ENCODE results near the gene S1PR3.

The S1PR3 gene

GRCh38 chr9:89009546-89009840 lies 18.2 kb downstream of the S1PR3 start:
- DNase-seq (ENCODE audit: low spot score): no peak

DNA sequence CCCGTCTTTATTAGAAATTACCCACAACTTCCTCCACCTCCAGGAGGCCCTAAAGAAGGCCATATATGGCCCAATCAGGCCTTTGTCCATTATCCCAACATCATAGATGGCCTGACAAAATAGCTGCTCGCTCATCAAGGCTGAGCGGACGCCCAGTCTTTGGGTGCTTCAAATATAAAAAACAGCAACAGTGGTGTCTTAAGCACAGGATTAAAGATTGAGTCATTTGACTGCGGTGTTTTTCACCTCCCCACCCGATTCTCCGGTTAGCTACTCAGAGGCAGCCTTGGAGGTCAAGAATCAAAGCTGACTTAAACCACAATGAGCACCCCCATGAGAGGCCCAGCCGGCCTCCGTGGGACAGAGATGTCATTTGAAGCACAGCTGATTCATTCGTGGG lies 18.8 kb downstream of the S1PR3 start:
- DNase-seq (ENCODE audit: low spot score): no peak

GRCh38 chr9:89010526-89011111 lies 19.4 kb downstream of the S1PR3 start:
- no peak for DNase-seq (ENCODE audit: low spot score)

GRCh38 chr9:89011683-89012082 lies 20.4 kb downstream of the S1PR3 start:
- DNase-seq (ENCODE audit: low spot score): no peak

GRCh38 chr9:89012294-89013042 lies 21.2 kb downstream of the S1PR3 start:
- DNase-seq (ENCODE audit: low spot score): no peak

GRCh38 chr9:89013660-89014059 lies 22.4 kb downstream of the S1PR3 start:
- DNase-seq (ENCODE audit: low spot score): no peak

DNA sequence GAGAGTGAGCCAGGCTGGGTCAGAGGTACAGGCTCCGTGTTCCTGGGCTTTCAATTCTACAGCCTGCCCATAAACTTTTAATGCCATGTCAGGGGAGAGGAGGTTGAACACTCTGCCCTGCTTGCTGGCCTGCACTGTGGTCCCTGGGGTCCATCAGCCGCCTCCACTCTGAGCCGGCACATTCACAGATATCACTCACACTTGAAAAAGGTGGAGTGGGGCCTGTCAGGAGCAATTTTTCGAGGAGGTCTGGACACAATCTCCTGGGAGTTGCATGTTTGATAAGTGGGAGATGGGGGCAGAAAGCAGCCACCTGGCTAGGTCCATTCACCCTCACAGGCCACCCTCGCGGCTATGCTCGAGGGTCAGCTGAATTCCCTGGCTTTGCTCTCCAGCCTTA lies 22.9 kb downstream of the S1PR3 start:
- no peak for DNase-seq (ENCODE audit: low spot score)

- no peak for DNase-seq (ENCODE audit: low spot score)
Observed at GRCh38 chr9:89015336-89015735, 24.1 kb downstream of the S1PR3 start.

- no peak for DNase-seq (ENCODE audit: low spot score)
Observed at GRCh38 chr9:89020754-89021153, 29.5 kb downstream of the S1PR3 start.

DNA sequence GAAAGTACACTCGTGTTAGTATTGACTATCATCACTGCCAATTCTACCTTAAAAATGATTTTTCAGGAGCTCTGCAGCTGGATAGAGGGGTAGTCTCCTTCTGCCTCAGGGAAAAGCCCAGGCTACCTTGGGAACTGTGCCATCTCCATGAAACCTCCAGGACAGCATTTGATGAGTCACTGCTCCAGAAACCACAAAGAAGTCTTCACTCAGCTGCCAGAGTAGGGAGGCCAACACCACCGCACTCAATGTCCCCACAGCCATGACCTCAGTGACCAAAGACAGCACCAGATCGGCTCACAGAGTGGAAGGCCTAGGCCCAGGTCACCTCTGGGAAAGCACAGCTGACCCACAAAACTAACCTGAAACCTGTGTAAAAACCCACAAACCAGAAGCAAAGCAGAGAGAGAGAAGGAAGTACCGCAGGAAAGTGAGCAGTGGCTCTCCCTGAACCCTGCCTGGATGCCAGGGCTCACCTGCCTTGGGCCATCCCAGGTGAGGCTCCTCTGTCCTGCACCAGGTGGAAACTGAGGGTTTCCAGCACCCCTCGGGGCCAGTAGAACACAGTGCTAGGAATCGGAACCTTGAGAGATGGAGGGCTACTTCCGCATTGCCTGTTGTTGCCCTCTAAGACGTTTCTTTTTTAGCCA lies 30.0 kb downstream of the S1PR3 start:
- peak; percentile 88 for DNase-seq (ENCODE audit: low spot score)

GRCh38 chr9:89022001-89022759 lies 30.9 kb downstream of the S1PR3 start:
- DNase-seq (ENCODE audit: low spot score): no peak

DNA sequence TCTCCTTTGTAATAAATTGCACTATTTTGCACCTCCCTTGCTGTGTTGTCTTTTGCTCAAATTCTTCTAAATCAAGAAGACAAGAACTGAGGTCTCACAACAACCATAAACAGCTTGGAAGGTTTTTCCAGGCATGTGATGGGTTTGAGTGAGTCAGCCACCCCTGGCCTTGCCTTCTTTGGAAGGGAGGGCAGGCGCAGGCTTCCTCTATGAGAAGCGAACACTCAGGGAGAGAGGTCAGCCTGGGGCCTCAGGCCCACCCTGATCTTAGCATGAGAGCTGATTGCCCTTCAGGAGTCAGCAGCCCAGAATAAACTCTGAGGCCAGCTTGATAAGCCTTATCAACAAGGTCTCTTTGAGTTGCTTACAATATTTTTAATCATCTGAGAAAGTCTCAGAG lies 31.6 kb downstream of the S1PR3 start:
- DNase-seq (ENCODE audit: low spot score): peak; percentile 65

- no peak for DNase-seq (ENCODE audit: low spot score)
Observed at GRCh38 chr9:89023740-89024139, 32.5 kb downstream of the S1PR3 start.

DNA sequence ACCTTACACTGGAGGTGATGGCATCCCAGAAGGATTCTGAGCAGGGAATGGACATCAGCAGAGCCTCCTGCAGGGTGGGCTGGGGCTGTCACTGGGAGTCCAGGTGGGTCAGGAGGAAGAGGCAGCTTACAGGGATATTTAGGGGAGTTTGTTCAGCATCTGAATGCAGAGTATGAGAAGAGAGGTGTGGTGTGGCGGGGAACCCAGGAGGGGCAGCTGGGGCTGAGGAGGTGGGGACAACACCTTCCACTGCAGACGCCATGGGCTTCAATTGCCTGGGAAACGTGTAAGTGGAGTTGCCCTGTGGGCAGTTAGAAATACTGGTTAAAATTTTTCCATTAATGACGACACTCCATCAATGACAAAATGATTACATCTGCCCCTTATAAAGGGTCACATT lies 33.5 kb downstream of the S1PR3 start:
- no peak for DNase-seq (ENCODE audit: low spot score)

GRCh38 chr9:89025553-89025952 lies 34.3 kb downstream of the S1PR3 start:
- no peak for DNase-seq (ENCODE audit: low spot score)

DNA sequence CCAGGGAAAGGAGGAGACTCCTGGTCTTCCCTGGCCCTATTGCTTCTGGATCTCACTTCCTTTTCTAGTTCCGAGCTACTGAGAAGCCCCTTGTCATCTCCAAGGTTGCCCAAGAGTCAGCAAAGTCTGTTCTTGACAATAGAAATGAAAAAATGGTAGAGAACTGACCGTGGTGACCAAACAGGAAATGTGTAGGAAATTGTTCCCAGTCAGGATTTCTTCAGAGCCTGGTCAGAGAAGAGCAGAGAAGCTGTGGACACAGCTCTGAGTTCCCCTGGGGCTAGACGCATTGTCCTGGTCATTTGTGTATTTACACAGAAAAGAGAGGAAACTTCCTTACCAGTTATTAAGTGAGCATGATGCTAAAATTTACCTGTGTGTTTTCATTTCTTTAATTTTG lies 35.6 kb downstream of the S1PR3 start:
- no peak for DNase-seq (ENCODE audit: low spot score)

DNA sequence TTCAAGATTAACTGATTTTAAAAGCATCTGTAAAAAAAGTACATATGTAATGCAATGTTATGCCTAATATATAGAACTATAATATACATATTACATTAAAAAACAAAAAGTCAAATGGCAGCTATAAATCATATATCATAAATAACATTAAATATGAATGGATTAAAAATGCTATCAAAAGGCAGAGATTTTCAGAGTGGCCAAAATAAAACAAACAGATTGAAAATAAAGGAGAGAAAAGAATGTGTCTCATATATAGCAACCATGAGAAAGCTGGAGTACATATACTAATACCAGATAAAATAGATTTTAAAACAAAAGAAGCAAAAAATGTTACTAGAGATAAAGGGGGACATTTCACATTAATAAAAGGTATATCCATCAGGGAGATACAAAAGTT lies 38.5 kb downstream of the S1PR3 start:
- DNase-seq (ENCODE audit: low spot score): no peak

- no peak for DNase-seq (ENCODE audit: low spot score)
Observed at GRCh38 chr9:89032173-89032572, 40.9 kb downstream of the S1PR3 start.

- no peak for DNase-seq (ENCODE audit: low spot score)
Observed at GRCh38 chr9:89032661-89033060, 41.4 kb downstream of the S1PR3 start.

DNA sequence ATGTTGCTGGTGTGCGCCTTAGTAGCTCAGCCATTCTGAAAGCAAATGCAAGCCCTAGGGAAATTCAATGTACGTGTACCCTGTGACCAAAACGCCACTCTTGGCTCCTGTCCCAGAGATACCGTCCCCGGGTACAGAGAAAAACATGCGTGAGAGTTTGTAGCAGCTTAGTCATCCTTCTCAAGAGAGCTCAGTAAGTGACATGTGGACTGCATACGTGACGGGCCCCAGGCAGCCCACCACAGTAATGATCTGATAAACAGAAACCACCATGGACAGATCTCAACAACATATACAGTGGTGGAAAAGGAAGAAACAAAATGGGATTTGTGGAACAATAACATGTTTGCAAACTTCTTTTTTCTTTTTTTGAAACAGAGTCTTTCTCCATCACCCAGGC lies 45.1 kb downstream of the S1PR3 start:
- DNase-seq (ENCODE audit: low spot score): no peak

DNA sequence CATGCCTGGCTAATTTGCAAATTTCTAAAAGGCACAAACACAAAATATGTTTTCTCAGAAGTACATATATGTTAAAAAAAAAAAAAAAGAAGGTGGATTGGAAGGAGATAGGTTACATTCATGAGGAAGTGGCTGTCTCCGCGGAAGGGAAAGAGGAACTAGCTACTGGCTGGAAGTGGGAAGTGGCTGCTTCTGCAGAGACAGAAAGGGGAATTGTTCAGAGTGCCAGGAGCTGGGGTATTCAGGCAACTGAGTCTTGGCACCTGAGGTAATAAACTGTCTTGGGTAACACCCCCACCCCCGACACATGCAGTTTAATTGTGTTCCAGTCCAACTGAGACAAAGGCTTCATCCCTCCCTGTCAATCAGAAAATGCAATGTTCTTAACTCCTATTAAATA lies 45.6 kb downstream of the S1PR3 start:
- no peak for DNase-seq (ENCODE audit: low spot score)

DNA sequence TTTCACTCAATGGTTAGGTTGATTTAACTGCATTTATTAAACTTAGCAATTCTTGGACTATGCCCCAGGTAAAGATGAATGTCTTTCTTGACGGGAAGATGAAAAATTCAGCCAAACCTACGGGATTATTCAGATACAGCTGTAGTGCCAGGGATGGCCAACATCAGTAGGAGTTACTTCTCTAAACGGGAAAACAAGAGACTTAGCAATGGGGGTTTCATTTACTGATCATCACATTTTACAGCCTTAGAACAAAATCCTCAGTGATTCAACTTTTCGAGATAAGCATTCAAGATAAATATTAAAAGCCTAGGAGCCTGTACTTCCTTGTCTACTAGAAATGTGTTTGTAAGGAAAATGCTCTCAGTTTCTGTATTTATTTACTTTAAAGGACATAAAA lies 46.1 kb downstream of the S1PR3 start:
- DNase-seq (ENCODE audit: low spot score): no peak

GRCh38 chr9:89037891-89038290 lies 46.6 kb downstream of the S1PR3 start:
- no peak for DNase-seq (ENCODE audit: low spot score)
